Left ventricle myocardium inferior (tissue), 1 donor: ENCODE data around the gene SPEM3. TPM values are rescaled to one million over a fixed set of nuclear protein-coding genes. Genes with fewer than 3 reads are reported as not detected.

Experiments used
- DNase-seq: peaks from one replicate; pipeline ENCODE4 v3.0.0-alpha.2; 2020
- H3K27ac ChIP-seq: fragments of 200-600 bp; replicated peaks from 2 replicates; pipeline ENCODE4 v1.8.0; 2021
- H3K27me3 ChIP-seq: fragments of 200-600 bp; 2 replicates; pipeline ENCODE4 v1.8.0; 2021; ENCODE audit warnings: low read depth
- H3K36me3 ChIP-seq: fragments of 200-600 bp; 2 replicates; pipeline ENCODE4 v1.8.0; 2021
- H3K4me1 ChIP-seq: fragments of 200-600 bp; 2 replicates; pipeline ENCODE4 v1.8.0; 2021
- H3K4me3 ChIP-seq: fragments of 200-600 bp; 2 replicates; pipeline ENCODE4 v1.8.0; 2021; ENCODE audit warnings: mild to moderate bottlenecking, moderate library complexity
- H3K9me3 ChIP-seq: fragments of 200-600 bp; replicated peaks from 2 replicates; pipeline ENCODE4 v1.8.0; 2021
- CTCF ChIP-seq: fragments of 200-600 bp; IDR thresholded peaks from 2 replicates; pipeline ENCODE4 v1.8.0; 2021; ENCODE audit warnings: antibody characterized with exemption, mild to moderate bottlenecking, borderline replicate concordance
- intact Hi-C: fragments of 100-400 bp; cut with micrococcal nuclease; formaldehyde crosslinking; loops from one replicate; pipeline ENCODE4 v1.11.0; 2022
- total RNA-seq: library from RNA; stranded (reverse); fragmentation: NEBNext Ultra II Directional; extraction: Animal tissue kit (Norgen Biotek cat#: 25700); gene quantifications from one replicate; pipeline ENCODE4 v1.2.1, GENCODE V29; 2021
- donor health status: DM: no; HTN: yes; CAD: no; lungs with severe emphysema.

SPEM3 gene
- total RNA-seq, 1 donor from 2014 or later: not detected

GRCh38 chr17:7414837-7415236 is 13.8 kb upstream of the SPEM3 start:
- no peaks in the 10 kb centered on the region for H3K9me3 ChIP-seq
- no peaks in the 10 kb centered on the region for H3K27me3 ChIP-seq
- no peak overlapping the region for H3K27ac ChIP-seq
- H3K36me3 ChIP-seq: no peaks in the 10 kb centered on the region
- no peak for DNase-seq
- no peak overlapping the region for H3K4me3 ChIP-seq
- TF ChIP-seq CTCF: no peak
- intact Hi-C loops: no loop called here
- no peaks in the 10 kb centered on the region for H3K4me1 ChIP-seq

- Histone ChIP-seq H3K27ac (no peak overlapping the region), H3K36me3 (no peaks in the 10 kb centered on the region), H3K4me1 (no peaks in the 10 kb centered on the region), H3K27me3 (no peaks in the 10 kb centered on the region), H3K4me3 (no peak overlapping the region), H3K9me3 (no peaks in the 10 kb centered on the region)
- DNase-seq: no peak
- intact Hi-C loops: no loop called here
- no peak for TF ChIP-seq CTCF
Observed at GRCh38 chr17:7415784-7416183, 12.9 kb upstream of the SPEM3 start.

GRCh38 chr17:7416323-7416722 is 12.3 kb upstream of the SPEM3 start:
- DNase-seq: no peak
- Histone ChIP-seq H3K4me3 (no peak overlapping the region), H3K9me3 (no peaks in the 10 kb centered on the region), H3K36me3 (no peaks in the 10 kb centered on the region), H3K27ac (no peak overlapping the region), H3K27me3 (no peaks in the 10 kb centered on the region), H3K4me1 (no peaks in the 10 kb centered on the region)
- intact Hi-C loops: no loop called here
- no peak for TF ChIP-seq CTCF

- Histone ChIP-seq H3K36me3 (no peaks in the 10 kb centered on the region), H3K27me3 (no peaks in the 10 kb centered on the region), H3K9me3 (no peaks in the 10 kb centered on the region), H3K27ac (no peak overlapping the region), H3K4me3 (no peak overlapping the region), H3K4me1 (no peaks in the 10 kb centered on the region)
- DNase-seq: no peak
- no peak for TF ChIP-seq CTCF
- intact Hi-C loops: no loop called here
Observed at GRCh38 chr17:7417056-7417655, 11.5 kb upstream of the SPEM3 start.

GRCh38 chr17:7418472-7419152 is 10.0 kb upstream of the SPEM3 start:
- H3K4me1 ChIP-seq: no peaks in the 10 kb centered on the region
- H3K27me3 ChIP-seq: no peaks in the 10 kb centered on the region
- intact Hi-C loops: no loop called here
- no peak for TF ChIP-seq CTCF
- no peak overlapping the region for H3K27ac ChIP-seq
- DNase-seq: no peak
- H3K9me3 ChIP-seq: no peaks in the 10 kb centered on the region
- no peak overlapping the region for H3K4me3 ChIP-seq
- H3K36me3 ChIP-seq: no peaks in the 10 kb centered on the region
